SW480 (cell line): ENCODE results near the gene INPP5F.
"Not testable (repeated sequence)": the region's sequence is repeated elsewhere in the genome, so short reads cannot be mapped to it uniquely, and the experiment has no call there.

Source experiments
- DNase-seq: peaks from one replicate; pipeline ENCODE4 v3.0.0-alpha.2; 2016; ENCODE audit warnings: low spot score

INPP5F gene

GRCh38 chr10:119747940-119748339, 22.1 kb downstream of the INPP5F start:
- no peak for DNase-seq

- no peak for DNase-seq
Observed at GRCh38 chr10:119748871-119749270, 23.0 kb downstream of the INPP5F start.

- DNase-seq: no peak
Observed at GRCh38 chr10:119749455-119749854, 23.6 kb downstream of the INPP5F start.

- peak; percentile 79 for DNase-seq
Observed at GRCh38 chr10:119750391-119751230, 24.8 kb downstream of the INPP5F start.

- no peak for DNase-seq
Observed at GRCh38 chr10:119753309-119753708, 27.5 kb downstream of the INPP5F start.

- no peak for DNase-seq
Observed at GRCh38 chr10:119754085-119754484, 28.2 kb downstream of the INPP5F start.

- DNase-seq: no peak
Observed at GRCh38 chr10:119754936-119755335, 29.1 kb downstream of the INPP5F start.

GRCh38 chr10:119755446-119755845, 29.6 kb downstream of the INPP5F start:
- no peak for DNase-seq

- DNase-seq: no peak
Observed at GRCh38 chr10:119758448-119759195, 32.8 kb downstream of the INPP5F start.

GRCh38 chr10:119759832-119760231, 34.0 kb downstream of the INPP5F start:
- DNase-seq: no peak

- no peak for DNase-seq
Observed at GRCh38 chr10:119761106-119761505, 35.3 kb downstream of the INPP5F start.

GRCh38 chr10:119762035-119762434, 36.2 kb downstream of the INPP5F start:
- DNase-seq: no peak

GRCh38 chr10:119762805-119763798, 37.3 kb downstream of the INPP5F start:
- no peak for DNase-seq

- no peak for DNase-seq
Observed at GRCh38 chr10:119768455-119769094, 42.7 kb downstream of the INPP5F start.

GRCh38 chr10:119769886-119770285, 44.0 kb downstream of the INPP5F start:
- DNase-seq: no peak

- DNase-seq: no peak
Observed at GRCh38 chr10:119770928-119771327, 45.1 kb downstream of the INPP5F start.

- no peak for DNase-seq
Observed at GRCh38 chr10:119772334-119772733, 46.5 kb downstream of the INPP5F start.

GRCh38 chr10:119773041-119773440, 47.2 kb downstream of the INPP5F start:
- DNase-seq: not testable (repeated sequence)

- no peak for DNase-seq
Observed at GRCh38 chr10:119775529-119775928, 49.7 kb downstream of the INPP5F start.

- DNase-seq: no peak
Observed at GRCh38 chr10:119776536-119776935, 50.7 kb downstream of the INPP5F start.

GRCh38 chr10:119777686-119778085, 51.8 kb downstream of the INPP5F start:
- no peak for DNase-seq
